Astrocyte (in vitro differentiated cells and primary cell): Measurements from ENCODE around the gene TMCC1.
"Not testable (repeated sequence)": the region's sequence is repeated elsewhere in the genome, so short reads cannot be mapped to it uniquely, and the experiment has no call there.

Experiments used
- CTCF ChIP-seq: IDR thresholded peaks from 2 replicates; pipeline ENCODE4 v1.5.1; 2011; ENCODE audit warnings: low read depth, mild to moderate bottlenecking, inconsistent platforms, low read length, moderate library complexity; ENCODE audit not compliant: insufficient read depth
- EZH2 ChIP-seq: IDR thresholded peaks from 2 replicates; pipeline ENCODE4 v1.6.1; 2012; ENCODE audit warnings: mild to moderate bottlenecking, low read length, inconsistent platforms; ENCODE audit not compliant: insufficient read depth

DNA sequence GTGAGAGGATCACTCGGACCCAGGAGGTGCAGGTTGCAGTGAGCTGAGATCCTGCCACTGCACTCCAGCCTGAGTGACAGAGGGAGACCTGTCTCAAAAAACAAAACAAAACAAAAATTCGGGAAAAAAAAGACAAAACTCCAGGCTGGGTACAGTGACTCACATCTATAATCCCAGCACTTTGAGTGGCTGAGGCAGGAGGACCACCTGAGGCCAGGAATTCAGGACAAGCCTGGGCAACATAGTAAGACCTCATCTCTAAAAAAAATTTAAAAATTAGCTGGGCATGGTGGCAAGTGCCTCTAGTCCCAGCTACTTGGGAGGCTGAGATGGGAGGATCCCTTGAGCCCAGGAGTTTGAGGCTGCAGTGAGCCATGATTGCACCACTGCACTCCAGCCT lies 142.4 kb downstream of the TMCC1 start:
- not testable (repeated sequence) for TF ChIP-seq CTCF, EZH2
